ENCODE data around the gene C19orf44. TPM values are rescaled to one million over a fixed set of nuclear protein-coding genes. Genes with fewer than 3 reads are reported as not detected.

C19orf44 gene
- total RNA-seq, 2 donors from 2014 or later = 7.9 TPM

DNA sequence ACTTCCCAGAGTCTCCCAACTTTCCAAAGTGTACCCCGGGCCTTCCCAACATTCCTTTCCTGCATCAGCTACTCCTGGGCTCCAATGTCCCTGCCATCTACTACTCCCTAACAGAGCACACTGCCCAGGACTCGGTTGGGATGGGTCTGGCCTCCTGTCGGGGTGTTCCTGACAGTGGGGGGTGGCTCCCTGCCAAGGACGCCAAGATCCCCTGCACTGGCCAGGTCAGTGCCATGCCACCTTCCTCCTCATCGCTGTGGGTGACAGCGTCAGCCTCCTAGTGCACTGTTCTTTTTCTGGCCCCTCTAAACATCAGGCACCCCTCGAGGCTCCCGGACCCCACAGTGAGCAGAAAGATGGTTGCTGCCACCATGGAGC lies 38.3 kb upstream of the C19orf44 start:
- H3K9me3 Mint-ChIP-seq = no peaks in the 10 kb centered on the region
- WGBS, 2 experiments (ENCODE audit: insufficient coverage in 1 of 2, insufficient read length in 1 of 2) = 81 to 87% methylated on average over 5 to 8 of the region's 8 CpGs
- Histone ChIP-seq H3K27me3 (ENCODE audit: control insufficient read depth, insufficient read depth, low read length, poor library complexity, severe bottlenecking) (no peaks in the 10 kb centered on the region), H3K9me3 (ENCODE audit: control insufficient read depth, low read length) (no peaks in the 10 kb centered on the region), H3K36me3 (ENCODE audit: control insufficient read depth, insufficient read depth, low read length) (peaks cover 5% of the 10 kb centered on the region), H3K9ac (ENCODE audit: extremely low read depth, low read length, poor library complexity, severe bottlenecking) (no peak overlapping the region), H3K4me1 (ENCODE audit: control insufficient read depth, insufficient read depth, low read length) (no peaks in the 10 kb centered on the region), H3K27ac (ENCODE audit: low read depth, low read length) (peak overlapping the region; percentile 49), H3K4me3 (ENCODE audit: low read length) (no peak overlapping the region)
- peaks cover 31% of the 10 kb centered on the region for H3K4me1 Mint-ChIP-seq
- TF ChIP-seq, protein P1, sequence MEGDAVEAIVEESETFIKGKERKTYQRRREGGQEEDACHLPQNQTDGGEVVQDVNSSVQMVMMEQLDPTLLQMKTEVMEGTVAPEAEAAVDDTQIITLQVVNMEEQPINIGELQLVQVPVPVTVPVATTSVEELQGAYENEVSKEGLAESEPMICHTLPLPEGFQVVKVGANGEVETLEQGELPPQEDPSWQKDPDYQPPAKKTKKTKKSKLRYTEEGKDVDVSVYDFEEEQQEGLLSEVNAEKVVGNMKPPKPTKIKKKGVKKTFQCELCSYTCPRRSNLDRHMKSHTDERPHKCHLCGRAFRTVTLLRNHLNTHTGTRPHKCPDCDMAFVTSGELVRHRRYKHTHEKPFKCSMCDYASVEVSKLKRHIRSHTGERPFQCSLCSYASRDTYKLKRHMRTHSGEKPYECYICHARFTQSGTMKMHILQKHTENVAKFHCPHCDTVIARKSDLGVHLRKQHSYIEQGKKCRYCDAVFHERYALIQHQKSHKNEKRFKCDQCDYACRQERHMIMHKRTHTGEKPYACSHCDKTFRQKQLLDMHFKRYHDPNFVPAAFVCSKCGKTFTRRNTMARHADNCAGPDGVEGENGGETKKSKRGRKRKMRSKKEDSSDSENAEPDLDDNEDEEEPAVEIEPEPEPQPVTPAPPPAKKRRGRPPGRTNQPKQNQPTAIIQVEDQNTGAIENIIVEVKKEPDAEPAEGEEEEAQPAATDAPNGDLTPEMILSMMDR (conservative IDR thresholded peaks at IDR 0.05) = no peak
- no peak overlapping the region for H3K4me3 Mint-ChIP-seq
- no peaks in the 10 kb centered on the region for H3K36me3 Mint-ChIP-seq (ENCODE audit: low read depth)
- no peaks in the 10 kb centered on the region for H3K27me3 Mint-ChIP-seq (ENCODE audit: insufficient read depth)
- no peak for DNase-seq
- no peak overlapping the region for H3K27ac Mint-ChIP-seq

DNA sequence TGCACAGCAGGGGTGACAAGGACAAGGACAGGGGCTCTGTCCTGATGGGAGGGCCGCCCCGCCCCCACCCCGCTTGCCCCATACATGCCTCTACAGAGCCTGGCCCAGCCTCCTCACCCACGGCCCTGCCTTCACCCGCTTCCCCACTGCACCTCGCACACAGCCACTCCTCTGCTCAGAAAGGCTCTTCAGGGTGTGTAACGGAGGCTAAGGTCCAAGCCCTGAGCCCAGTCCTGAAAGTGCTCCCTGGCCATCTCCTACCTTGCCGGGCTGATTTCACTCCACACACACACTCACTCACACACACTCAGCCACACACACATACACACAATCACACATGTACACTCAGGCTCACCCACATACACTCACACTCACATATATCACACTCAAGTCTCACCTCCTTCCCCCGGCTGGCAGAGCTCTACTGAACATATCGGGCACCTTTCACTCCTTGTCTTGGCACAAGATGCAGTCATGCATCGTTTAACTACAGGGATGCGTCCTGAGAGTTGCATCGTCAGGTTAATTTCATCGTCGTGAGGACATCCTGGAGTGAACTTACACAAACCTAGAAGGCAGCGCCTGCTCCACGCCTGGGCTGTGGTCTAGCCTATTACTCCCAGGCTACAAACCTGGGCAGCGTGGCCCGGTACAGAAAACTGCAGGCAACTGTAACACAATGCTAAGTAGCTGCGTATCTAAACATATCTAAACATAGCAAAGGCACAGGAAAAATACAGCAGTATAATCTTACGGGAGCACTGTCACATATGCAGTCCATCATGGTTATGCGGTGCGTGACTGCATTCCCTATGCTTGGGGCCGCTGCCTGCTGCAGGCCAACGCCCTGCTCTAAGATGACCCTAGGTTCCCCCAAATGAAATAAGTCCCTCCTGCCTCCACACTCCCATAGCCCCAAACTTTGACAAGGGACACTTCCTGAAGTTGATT lies 37.5 kb upstream of the C19orf44 start:
- 89 to 90% methylated on average over 21 to 25 of the region's 25 CpGs for WGBS, 2 experiments (ENCODE audit: insufficient coverage in 1 of 2, insufficient read length in 1 of 2)
- no peak overlapping the region for H3K27ac ChIP-seq (ENCODE audit: low read depth, low read length)
- no peak overlapping the region for H3K4me3 Mint-ChIP-seq
- H3K9me3 ChIP-seq (ENCODE audit: control insufficient read depth, low read length) = no peaks in the 10 kb centered on the region
- H3K9ac ChIP-seq (ENCODE audit: extremely low read depth, low read length, poor library complexity, severe bottlenecking) = no peak overlapping the region
- H3K9me3 Mint-ChIP-seq = no peaks in the 10 kb centered on the region
- peaks cover 5% of the 10 kb centered on the region for H3K36me3 ChIP-seq (ENCODE audit: control insufficient read depth, insufficient read depth, low read length)
- TF ChIP-seq, protein P1 (conservative IDR thresholded peaks at IDR 0.05) = no peak
- H3K27me3 Mint-ChIP-seq (ENCODE audit: insufficient read depth) = no peaks in the 10 kb centered on the region
- no peak for DNase-seq
- H3K4me1 ChIP-seq (ENCODE audit: control insufficient read depth, insufficient read depth, low read length) = no peaks in the 10 kb centered on the region
- no peaks in the 10 kb centered on the region for H3K36me3 Mint-ChIP-seq (ENCODE audit: low read depth)
- peaks cover 36% of the 10 kb centered on the region for H3K4me1 Mint-ChIP-seq
- no peaks in the 10 kb centered on the region for H3K27me3 ChIP-seq (ENCODE audit: control insufficient read depth, insufficient read depth, low read length, poor library complexity, severe bottlenecking)
- no peak overlapping the region for H3K4me3 ChIP-seq (ENCODE audit: low read length)
- peak overlapping the region; percentile 9 for H3K27ac Mint-ChIP-seq

DNA sequence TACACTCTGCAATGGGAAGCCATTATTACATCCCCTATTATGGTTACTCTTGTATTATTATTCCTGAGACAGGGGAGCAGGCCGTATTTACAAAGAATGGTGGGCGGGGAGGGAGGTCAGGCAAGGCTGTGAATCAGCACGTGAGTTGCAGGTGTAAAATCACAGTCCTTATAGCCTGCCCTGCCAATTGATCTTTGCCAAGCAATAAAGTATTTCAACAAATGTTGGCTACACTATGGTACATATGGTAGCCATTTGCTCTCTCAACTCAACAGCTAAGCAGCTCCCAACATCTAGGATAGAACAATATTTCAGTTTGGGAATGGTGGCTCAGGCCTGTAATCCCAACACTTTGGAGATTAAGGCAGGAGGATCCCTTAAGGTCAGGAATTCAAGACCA lies 36.5 kb upstream of the C19orf44 start:
- Histone ChIP-seq H3K9me3 (ENCODE audit: control insufficient read depth, low read length) (no peaks in the 10 kb centered on the region), H3K27me3 (ENCODE audit: control insufficient read depth, insufficient read depth, low read length, poor library complexity, severe bottlenecking) (no peaks in the 10 kb centered on the region), H3K4me1 (ENCODE audit: control insufficient read depth, insufficient read depth, low read length) (peaks cover 6% of the 10 kb centered on the region), H3K9ac (ENCODE audit: extremely low read depth, low read length, poor library complexity, severe bottlenecking) (no peak overlapping the region), H3K4me3 (ENCODE audit: low read length) (no peak overlapping the region), H3K36me3 (ENCODE audit: control insufficient read depth, insufficient read depth, low read length) (peaks cover 5% of the 10 kb centered on the region), H3K27ac (ENCODE audit: low read depth, low read length) (no peak overlapping the region)
- WGBS, 2 experiments (ENCODE audit: insufficient coverage in 1 of 2, insufficient read length in 1 of 2) = 91 to 92% methylated on average over 3 of the region's 3 CpGs
- H3K27me3 Mint-ChIP-seq (ENCODE audit: insufficient read depth) = no peaks in the 10 kb centered on the region
- DNase-seq = no peak
- peaks cover 2% of the 10 kb centered on the region for H3K36me3 Mint-ChIP-seq (ENCODE audit: low read depth)
- no peak overlapping the region for H3K4me3 Mint-ChIP-seq
- peak overlapping the region; percentile 1 for H3K27ac Mint-ChIP-seq
- H3K9me3 Mint-ChIP-seq = no peaks in the 10 kb centered on the region
- TF ChIP-seq, protein P1 (conservative IDR thresholded peaks at IDR 0.05) = no peak
- peaks cover 41% of the 10 kb centered on the region for H3K4me1 Mint-ChIP-seq

All from endodermal cell (in vitro differentiated cells).